Panc1 (cell line): ENCODE measurements around the gene MCF2L2. TPM values are rescaled to one million over a fixed set of nuclear protein-coding genes. Genes with fewer than 3 reads are reported as not detected.

Source experiments
- ATAC-seq: fragments of 200-7000 bp; cut with Tn5 transposase; 2 replicates; pipeline ENCODE4 v1.9.1; 2020; ENCODE audit warnings: mild to moderate bottlenecking, moderate library complexity
- BruUV-seq: library from RNA; stranded (reverse); fragments of 400-500 nt; replicated peaks from 2 replicates; lab custom pipeline; 2021; lab: Mats Ljungman, UMichigan
- CTCF ChIA-PET: fragments of 300-600 bp; sonication (Branson Sonifier 250); formaldehyde crosslinking; loops from one replicate; lab custom pipeline; 2022; ENCODE audit warnings: antibody characterized with exemption; lab: Charles Lee
- POLR2A ChIA-PET: fragments of 300-600 bp; sonication (Branson Sonifier 250); formaldehyde crosslinking; loops from one replicate; lab custom pipeline; 2022; ENCODE audit warnings: antibody characterized with exemption; lab: Charles Lee
- DNase-seq: peaks from one replicate; pipeline ENCODE4 v3.0.0-alpha.2; 2010; ENCODE audit warnings: low read depth, low spot score
- H3K27ac ChIP-seq: 2 replicates; pipeline ENCODE4 v1.5.1; 2011; ENCODE audit warnings: mild to moderate bottlenecking, low read length, inconsistent platforms
- H3K27me3 ChIP-seq: fragments of 200-500 bp; sonication (Bioruptor generic); 2 replicates; pipeline ENCODE4 v1.6.0; 2014; ENCODE audit warnings: low read length, inconsistent platforms; ENCODE audit not compliant: control insufficient read depth, insufficient read depth
- H3K36me3 ChIP-seq: fragments of 200-500 bp; sonication (Bioruptor generic); 2 replicates; pipeline ENCODE4 v1.5.1; 2014; ENCODE audit warnings: inconsistent platforms, mild to moderate bottlenecking, low read length, moderate library complexity; ENCODE audit not compliant: control insufficient read depth, insufficient read depth
- H3K4me1 ChIP-seq: 2 replicates; pipeline ENCODE4 v1.5.1; 2011; ENCODE audit warnings: inconsistent platforms, mild to moderate bottlenecking, low read length, moderate library complexity; ENCODE audit not compliant: control insufficient read depth, insufficient read depth
- H3K4me3 ChIP-seq, 2 experiments: 2 replicates each; pipeline ENCODE4 v1.5.1; 2011 to 2012; ENCODE audit warnings: low read depth in 2 of 2, low read length in 2 of 2, mild to moderate bottlenecking in 2 of 2, inconsistent platforms in 1 of 2, moderate library complexity in 1 of 2
- H3K9me3 ChIP-seq: fragments of 200-500 bp; sonication (Bioruptor generic); 2 replicates; pipeline ENCODE4 v1.5.1; 2014; ENCODE audit warnings: low read depth, mild to moderate bottlenecking, inconsistent platforms, low read length, moderate library complexity; ENCODE audit not compliant: control insufficient read depth, insufficient read depth
- POLR2AphosphoS5 ChIP-seq: IDR thresholded peaks from 2 replicates; pipeline ENCODE4 v1.6.1; 2012; ENCODE audit warnings: mild to moderate bottlenecking, low read depth, low read length, moderate library complexity
- SIN3A ChIP-seq: IDR thresholded peaks from 2 replicates; pipeline ENCODE4 v1.6.1; 2012; ENCODE audit warnings: low read depth, mild to moderate bottlenecking, low read length, moderate library complexity, borderline replicate concordance; ENCODE audit not compliant: insufficient read depth
- TCF7L2 ChIP-seq: IDR thresholded peaks from 2 replicates; pipeline ENCODE4 v1.6.1; 2011; ENCODE audit warnings: mild to moderate bottlenecking, low read depth, low read length, inconsistent platforms
- in situ Hi-C: cut with HindIII; loops from 2 replicates; pipeline ENCODE4 v1.10.0; 2016; ENCODE audit warnings: low sequenced_read_pairs, low pct_unique_long_range_greater_than_20kb
- intact Hi-C: fragments of 100-400 bp; cut with micrococcal nuclease; formaldehyde crosslinking; loops from one replicate; pipeline ENCODE4 v1.10.0; 2022; ENCODE audit not compliant: unreplicated experiment
- total RNA-seq: library from RNA; stranded (reverse); gene quantifications from one replicate; pipeline ENCODE4 v1.2.1, GENCODE V29; 2021; ENCODE audit not compliant: unreplicated experiment
- TF ChIP-seq, protein P1 (sequence below): fragments of 450-650 bp; IDR thresholded peaks from 2 replicates; pipeline ENCODE4 v1.5.1; 2017; ENCODE audit warnings: mild to moderate bottlenecking
- TF ChIP-seq, protein P2 (sequence below), 2 experiments: IDR thresholded peaks; 2 replicates each; pipeline ENCODE4 v1.6.1; 2011 to 2012; ENCODE audit warnings: low read depth in 2 of 2, control low read depth in 1 of 2, low read length in 1 of 2, mild to moderate bottlenecking in 1 of 2, moderate library complexity in 1 of 2; ENCODE audit not compliant: insufficient read depth in 1 of 2

MCF2L2 gene
- total RNA-seq, 1 experiment from 2014 or later = 1.0 TPM

DNA sequence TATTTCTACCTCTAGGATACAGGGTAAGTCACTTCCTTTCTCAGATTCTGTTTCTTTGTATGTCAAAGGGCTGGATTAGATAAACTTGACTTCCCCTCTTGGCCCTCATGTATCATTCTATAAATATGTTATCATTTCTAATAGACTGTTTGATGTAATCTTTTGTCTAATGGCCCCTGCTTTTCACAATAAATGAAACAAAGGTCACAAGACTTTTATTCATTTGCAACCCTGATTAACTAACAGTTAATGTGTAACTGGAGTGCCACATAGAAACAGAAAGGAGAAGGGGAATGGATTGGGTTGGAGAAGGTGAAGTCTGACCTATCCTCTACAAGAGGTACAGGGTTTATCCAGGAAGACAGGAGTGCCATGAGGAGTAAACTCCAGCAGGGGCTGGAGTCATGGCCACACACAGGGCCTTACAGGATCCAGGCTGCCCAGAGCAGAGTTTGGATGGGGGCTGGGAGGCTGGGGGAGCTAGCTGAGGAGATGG is 183.4 kb downstream of the MCF2L2 start:
- no peak for ATAC-seq
- no peak for DNase-seq
- H3K4me3 ChIP-seq = no peak overlapping the region
- intact Hi-C loops (no loop called here), in situ Hi-C loops (no loop called here)
- H3K36me3 ChIP-seq = no peaks in the 10 kb centered on the region
- H3K9me3 ChIP-seq = 0 out of 2 replicates have a peak, but pooled peaks cover 6% of the 10 kb centered on the region
- no peak for TF ChIP-seq SIN3A
- TF ChIP-seq, protein P1, sequence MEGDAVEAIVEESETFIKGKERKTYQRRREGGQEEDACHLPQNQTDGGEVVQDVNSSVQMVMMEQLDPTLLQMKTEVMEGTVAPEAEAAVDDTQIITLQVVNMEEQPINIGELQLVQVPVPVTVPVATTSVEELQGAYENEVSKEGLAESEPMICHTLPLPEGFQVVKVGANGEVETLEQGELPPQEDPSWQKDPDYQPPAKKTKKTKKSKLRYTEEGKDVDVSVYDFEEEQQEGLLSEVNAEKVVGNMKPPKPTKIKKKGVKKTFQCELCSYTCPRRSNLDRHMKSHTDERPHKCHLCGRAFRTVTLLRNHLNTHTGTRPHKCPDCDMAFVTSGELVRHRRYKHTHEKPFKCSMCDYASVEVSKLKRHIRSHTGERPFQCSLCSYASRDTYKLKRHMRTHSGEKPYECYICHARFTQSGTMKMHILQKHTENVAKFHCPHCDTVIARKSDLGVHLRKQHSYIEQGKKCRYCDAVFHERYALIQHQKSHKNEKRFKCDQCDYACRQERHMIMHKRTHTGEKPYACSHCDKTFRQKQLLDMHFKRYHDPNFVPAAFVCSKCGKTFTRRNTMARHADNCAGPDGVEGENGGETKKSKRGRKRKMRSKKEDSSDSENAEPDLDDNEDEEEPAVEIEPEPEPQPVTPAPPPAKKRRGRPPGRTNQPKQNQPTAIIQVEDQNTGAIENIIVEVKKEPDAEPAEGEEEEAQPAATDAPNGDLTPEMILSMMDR = no peak
- TF ChIP-seq TCF7L2 = no peak
- no peak for TF ChIP-seq POLR2AphosphoS5
- TF ChIP-seq, protein P2, sequence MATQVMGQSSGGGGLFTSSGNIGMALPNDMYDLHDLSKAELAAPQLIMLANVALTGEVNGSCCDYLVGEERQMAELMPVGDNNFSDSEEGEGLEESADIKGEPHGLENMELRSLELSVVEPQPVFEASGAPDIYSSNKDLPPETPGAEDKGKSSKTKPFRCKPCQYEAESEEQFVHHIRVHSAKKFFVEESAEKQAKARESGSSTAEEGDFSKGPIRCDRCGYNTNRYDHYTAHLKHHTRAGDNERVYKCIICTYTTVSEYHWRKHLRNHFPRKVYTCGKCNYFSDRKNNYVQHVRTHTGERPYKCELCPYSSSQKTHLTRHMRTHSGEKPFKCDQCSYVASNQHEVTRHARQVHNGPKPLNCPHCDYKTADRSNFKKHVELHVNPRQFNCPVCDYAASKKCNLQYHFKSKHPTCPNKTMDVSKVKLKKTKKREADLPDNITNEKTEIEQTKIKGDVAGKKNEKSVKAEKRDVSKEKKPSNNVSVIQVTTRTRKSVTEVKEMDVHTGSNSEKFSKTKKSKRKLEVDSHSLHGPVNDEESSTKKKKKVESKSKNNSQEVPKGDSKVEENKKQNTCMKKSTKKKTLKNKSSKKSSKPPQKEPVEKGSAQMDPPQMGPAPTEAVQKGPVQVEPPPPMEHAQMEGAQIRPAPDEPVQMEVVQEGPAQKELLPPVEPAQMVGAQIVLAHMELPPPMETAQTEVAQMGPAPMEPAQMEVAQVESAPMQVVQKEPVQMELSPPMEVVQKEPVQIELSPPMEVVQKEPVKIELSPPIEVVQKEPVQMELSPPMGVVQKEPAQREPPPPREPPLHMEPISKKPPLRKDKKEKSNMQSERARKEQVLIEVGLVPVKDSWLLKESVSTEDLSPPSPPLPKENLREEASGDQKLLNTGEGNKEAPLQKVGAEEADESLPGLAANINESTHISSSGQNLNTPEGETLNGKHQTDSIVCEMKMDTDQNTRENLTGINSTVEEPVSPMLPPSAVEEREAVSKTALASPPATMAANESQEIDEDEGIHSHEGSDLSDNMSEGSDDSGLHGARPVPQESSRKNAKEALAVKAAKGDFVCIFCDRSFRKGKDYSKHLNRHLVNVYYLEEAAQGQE (IDR thresholded peaks at IDR 0.05; ENCODE audit: insufficient read depth in 1 of 2, low read depth in 2 of 2, low read length in 1 of 2) = no peak
- no peaks in the 10 kb centered on the region for H3K4me1 ChIP-seq
- BruUV-seq = no TSS peak
- H3K27me3 ChIP-seq = no peaks in the 10 kb centered on the region
- POLR2A ChIA-PET = no interaction called here
- H3K27ac ChIP-seq = no peak overlapping the region
- CTCF ChIA-PET = no interaction called here

DNA sequence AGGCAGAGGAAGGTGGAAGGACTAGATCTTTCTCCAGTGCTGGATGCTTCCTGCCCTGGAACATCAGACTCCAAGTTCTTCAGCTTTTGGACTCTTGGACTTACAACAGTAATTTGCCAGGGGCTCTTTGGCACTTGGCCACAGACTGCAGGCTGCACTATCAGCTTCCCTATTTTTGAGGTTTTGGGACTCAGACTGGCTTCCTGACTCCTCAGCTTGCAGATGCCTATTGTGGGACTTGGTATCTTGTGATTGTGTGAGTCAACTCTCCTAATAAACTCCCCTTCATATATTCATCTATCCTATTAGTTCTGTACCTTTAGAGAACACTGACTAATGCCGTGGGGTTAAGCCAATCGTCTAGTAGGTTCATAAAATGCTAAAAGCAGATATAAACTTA is 184.2 kb downstream of the MCF2L2 start:
- ATAC-seq = no peak
- no peaks in the 10 kb centered on the region for H3K4me1 ChIP-seq
- in situ Hi-C loops = no loop called here
- POLR2A ChIA-PET = no interaction called here
- CTCF ChIA-PET = no interaction called here
- no peak overlapping the region for H3K4me3 ChIP-seq
- no peak for DNase-seq
- H3K27me3 ChIP-seq = no peaks in the 10 kb centered on the region
- no peaks in the 10 kb centered on the region for H3K36me3 ChIP-seq
- intact Hi-C loops = no loop called here
- H3K27ac ChIP-seq = no peak overlapping the region
- no TSS peak for BruUV-seq
- 0 out of 2 replicates have a peak, but pooled peaks cover 6% of the 10 kb centered on the region for H3K9me3 ChIP-seq
- TF ChIP-seq SIN3A (no peak), POLR2AphosphoS5 (no peak)

DNA sequence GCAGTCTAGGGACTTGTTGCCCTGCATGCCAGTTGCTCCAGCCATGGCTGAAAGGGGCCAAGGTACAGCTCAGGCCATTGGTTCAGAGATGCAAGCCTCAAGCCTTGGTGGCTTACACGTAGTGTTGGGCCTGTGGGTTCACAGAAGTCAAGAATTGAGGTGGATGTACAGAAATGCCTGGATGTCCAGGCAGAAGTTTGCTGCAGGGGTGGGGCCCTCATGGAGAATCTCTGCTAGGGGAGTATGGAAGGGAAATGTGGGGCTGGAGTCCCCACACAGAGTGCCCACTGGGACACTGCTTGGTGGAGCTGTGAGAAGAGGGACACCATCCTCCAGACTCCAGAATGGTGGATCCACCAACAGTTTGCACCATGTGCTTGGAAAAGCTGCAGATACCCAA is 186.0 kb downstream of the MCF2L2 start:
- H3K4me3 ChIP-seq = no peak overlapping the region
- CTCF ChIA-PET = no interaction called here
- in situ Hi-C loops = no loop called here
- no TSS peak for BruUV-seq
- no peak for DNase-seq
- 0 out of 2 replicates have a peak, but pooled peaks cover 6% of the 10 kb centered on the region for H3K9me3 ChIP-seq
- no peak for ATAC-seq
- intact Hi-C loops = no loop called here
- POLR2A ChIA-PET = no interaction called here
- H3K36me3 ChIP-seq = no peaks in the 10 kb centered on the region
- H3K4me1 ChIP-seq = no peaks in the 10 kb centered on the region
- TF ChIP-seq POLR2AphosphoS5 (no peak), SIN3A (no peak), TCF7L2 (no peak)
- TF ChIP-seq, protein P2 (IDR thresholded peaks at IDR 0.05; ENCODE audit: insufficient read depth in 1 of 2, low read depth in 2 of 2, low read length in 1 of 2) = no peak
- TF ChIP-seq, protein P1 = no peak
- H3K27me3 ChIP-seq = no peaks in the 10 kb centered on the region
- no peak overlapping the region for H3K27ac ChIP-seq
